GM12801 (cell line): ENCODE data around the gene CDK5RAP2.

Experiments used
- TF ChIP-seq, protein P1 (sequence below): IDR thresholded peaks from one replicate; pipeline ENCODE4 v1.5.1; 2011; ENCODE audit warnings: control low read depth; ENCODE audit not compliant: insufficient read length; ENCODE audit errors: extremely low read depth

The CDK5RAP2 gene

DNA sequence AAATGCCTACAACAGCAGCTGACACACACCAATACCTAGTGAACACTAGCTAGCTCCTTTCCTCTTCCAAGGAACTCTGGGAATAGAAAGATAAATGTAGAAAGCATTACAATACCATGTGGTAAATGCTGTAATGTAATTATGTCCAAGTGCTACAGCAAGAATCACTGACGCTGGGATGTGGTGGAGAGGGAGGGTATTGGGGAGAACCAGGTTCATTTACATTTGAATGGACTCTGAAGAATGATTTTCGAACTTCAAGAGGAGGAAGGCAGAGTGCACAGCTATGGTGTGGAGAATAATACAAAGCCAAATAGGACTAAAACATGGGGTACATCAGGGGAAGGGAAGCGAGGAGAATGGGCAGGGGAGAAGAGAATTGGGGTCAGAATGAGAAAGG is 158.0 kb downstream of the CDK5RAP2 start:
- TF ChIP-seq, protein P1, sequence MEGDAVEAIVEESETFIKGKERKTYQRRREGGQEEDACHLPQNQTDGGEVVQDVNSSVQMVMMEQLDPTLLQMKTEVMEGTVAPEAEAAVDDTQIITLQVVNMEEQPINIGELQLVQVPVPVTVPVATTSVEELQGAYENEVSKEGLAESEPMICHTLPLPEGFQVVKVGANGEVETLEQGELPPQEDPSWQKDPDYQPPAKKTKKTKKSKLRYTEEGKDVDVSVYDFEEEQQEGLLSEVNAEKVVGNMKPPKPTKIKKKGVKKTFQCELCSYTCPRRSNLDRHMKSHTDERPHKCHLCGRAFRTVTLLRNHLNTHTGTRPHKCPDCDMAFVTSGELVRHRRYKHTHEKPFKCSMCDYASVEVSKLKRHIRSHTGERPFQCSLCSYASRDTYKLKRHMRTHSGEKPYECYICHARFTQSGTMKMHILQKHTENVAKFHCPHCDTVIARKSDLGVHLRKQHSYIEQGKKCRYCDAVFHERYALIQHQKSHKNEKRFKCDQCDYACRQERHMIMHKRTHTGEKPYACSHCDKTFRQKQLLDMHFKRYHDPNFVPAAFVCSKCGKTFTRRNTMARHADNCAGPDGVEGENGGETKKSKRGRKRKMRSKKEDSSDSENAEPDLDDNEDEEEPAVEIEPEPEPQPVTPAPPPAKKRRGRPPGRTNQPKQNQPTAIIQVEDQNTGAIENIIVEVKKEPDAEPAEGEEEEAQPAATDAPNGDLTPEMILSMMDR: no peak

DNA sequence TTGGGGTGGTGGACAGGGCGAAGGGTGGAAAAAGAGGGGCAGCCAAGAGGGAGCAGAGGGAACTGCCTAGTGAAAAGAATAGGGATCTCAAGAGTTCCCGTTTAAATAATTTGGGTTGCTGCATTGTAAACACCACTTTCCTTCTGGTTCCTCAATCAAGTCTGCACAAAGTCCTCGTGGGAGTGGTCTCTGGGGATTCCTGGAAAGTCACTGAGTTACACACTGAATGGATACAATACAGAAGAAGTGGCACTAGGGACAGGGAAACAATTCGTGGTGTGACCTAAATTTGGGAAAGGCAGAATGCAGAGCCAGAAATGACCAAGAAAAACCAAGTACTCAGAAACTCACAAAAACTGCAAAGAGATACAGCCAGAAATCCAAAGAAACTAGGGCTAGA is 161.7 kb downstream of the CDK5RAP2 start:
- TF ChIP-seq, protein P1: no peak

DNA sequence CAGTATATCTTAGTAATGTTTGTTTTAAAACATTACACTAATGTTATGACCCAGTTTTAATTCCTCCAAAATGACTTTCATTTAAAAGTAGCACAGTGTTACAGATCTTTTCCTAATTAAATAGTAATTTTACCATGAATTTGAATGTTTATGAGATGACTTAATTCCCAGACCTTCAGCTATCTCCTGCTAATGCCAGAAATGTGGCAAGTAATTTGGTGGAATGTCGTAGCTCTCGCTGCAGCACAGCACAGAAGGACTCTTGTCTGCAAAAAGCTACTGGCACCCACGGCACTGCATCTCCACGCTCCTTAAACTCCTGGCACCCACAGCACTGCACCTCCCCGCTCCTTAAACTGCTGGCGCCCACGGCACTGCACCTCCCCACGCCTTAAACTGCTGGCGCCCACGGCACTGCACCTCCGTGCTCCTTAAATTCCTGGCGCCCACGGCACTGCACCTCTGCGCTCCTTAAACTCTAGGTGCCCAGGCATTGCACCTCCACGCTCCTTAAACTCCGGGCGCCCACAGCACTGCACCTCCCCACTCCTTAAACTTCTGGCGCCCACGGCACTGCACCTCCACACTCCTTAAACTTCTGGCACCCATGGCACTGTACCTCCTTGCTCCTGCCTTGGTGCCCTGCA is 163.1 kb downstream of the CDK5RAP2 start:
- TF ChIP-seq, protein P1: no peak

DNA sequence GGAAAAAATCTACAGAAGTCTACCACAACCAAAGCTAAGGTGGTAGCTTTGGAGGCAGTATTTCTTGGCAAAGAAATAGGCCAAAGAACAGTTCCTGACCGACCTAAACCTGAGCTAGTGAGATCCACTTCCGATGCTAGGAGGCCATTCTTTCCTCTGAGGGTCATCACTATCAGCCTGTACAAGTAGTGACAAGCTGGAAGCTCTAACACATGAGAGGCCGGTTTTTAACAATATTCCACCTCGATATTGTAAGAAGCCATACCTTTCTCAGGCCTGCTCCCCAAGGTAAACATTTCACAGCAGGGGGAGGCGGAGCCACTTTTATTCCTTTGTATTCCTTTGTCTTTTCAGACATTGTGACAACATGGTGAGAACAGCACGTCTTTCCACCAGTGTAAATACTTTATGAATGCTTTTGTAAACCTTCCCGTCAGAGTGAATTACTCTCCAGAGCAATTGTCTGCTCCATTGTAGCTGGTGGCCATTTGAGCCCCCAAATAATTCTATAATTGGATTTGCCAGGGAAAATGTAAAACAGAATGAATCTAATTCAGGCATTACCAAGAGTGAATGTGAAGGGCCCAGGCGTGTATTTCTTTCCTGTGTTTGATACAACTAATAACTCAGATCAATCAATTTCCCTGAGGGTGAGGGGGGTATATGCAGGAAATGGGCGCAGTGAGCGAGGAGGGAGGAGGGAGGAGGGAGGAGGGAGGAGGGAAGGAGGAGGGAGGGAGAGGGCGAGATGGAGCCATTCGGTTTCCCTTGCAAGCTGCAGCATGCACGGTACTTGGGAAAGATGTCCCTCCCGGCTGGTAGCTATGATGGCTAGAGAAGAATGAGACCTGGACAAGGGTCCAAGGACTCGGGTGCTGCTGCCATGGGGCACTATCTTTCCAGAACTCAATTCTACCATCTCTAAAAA is 166.6 kb downstream of the CDK5RAP2 start:
- TF ChIP-seq, protein P1: no peak

DNA sequence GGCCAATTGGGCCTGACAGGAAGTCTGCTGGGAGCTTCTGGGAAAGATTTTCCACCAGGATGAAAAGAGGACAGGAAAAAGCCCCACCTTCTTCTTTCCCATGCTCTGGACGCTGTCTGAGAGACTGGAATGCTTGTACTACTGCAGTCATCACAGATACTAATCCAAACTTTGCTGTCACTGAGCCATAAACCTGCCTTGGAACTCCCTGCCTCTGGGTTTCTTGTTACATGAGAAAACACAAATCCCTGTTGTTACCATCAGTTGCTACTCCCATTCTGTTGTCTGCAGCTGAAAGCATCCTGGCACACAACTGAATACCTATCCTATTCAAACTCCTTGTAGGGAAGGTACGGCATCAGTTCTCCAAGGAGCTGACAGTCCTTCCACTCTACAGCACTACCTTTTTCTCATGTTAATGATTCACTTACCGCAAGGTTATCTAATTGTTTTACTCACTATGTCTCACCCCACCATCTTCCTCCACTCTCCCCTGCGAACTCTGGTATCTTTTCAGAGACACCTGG is 167.5 kb downstream of the CDK5RAP2 start:
- TF ChIP-seq, protein P1: no peak

DNA sequence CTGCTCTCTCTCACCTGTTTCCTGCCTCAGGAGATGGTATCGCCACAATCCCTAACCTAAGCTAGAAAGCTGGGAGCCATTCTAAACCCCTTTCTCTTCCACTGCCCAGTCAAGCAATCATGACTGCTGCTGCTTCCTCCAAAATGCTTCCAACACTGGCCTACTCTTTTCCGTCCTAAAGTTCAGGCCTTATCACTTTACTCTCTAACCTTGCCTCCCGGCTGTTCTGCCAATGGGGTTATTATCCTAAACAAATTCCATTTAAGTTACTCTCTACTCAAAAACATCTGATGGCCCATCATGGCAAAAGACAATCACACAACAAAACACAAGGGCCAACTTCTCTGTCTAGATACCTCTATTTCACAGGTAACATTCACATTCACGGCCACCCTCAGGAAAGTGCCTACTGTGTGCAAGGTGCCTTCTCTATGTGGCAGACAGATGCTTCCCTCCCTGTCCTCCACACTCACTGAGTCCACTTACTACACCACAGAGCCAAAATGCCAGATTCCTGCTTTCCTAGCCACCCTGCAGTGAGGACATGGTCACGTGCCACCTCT is 168.0 kb downstream of the CDK5RAP2 start:
- TF ChIP-seq, protein P1: no peak

DNA sequence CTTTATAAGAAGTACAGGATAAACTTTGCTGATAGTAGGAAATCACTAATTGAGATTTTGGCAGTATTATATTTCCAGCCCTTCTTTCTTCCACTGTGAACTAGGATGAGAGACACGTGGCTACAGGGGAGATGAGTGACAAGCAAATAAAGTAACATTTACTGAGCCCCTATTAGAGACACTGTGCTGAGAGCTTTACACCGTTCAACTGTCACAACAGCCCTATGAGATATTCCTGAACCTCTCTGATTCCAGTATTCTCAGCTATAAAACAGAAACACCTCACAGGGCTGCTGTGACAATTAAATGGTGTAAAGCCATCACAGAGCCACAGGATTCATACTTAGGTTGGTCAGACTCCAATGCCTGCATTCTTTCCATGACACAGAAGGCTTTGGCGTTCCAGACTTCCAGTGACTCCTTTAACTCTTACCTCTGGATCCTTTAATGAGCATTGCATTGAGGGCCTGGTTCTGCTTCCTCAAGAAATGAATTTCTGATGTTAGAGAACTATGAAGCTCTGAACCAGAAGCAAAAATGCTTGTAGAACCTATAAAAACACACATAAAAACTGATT is 169.0 kb downstream of the CDK5RAP2 start:
- TF ChIP-seq, protein P1: no peak
